CD4-positive, alpha-beta T cell treated with Interleukin-15 for 4 hours (primary cell): ENCODE measurements around the gene PCCB.
"Not testable (repeated sequence)": the region's sequence is repeated elsewhere in the genome, so short reads cannot be mapped to it uniquely, and the experiment has no call there.

ENCODE experiments used
- DNase-seq: peaks from one replicate; pipeline ENCODE4 v3.0.0-alpha.2; 2020; ENCODE audit warnings: low spot score

PCCB gene

GRCh38 chr3:136262559-136262958 is 12.4 kb downstream of the PCCB start:
- no peak for DNase-seq

GRCh38 chr3:136263251-136263650 is 13.1 kb downstream of the PCCB start:
- no peak for DNase-seq

GRCh38 chr3:136266468-136267125 is 16.5 kb downstream of the PCCB start:
- DNase-seq: not testable (repeated sequence)

GRCh38 chr3:136267235-136267634 is 17.1 kb downstream of the PCCB start:
- no peak for DNase-seq

GRCh38 chr3:136270179-136270578 is 20.0 kb downstream of the PCCB start:
- DNase-seq: no peak

- DNase-seq: not testable (repeated sequence)
Measured at GRCh38 chr3:136271626-136272025, 21.5 kb downstream of the PCCB start.

GRCh38 chr3:136276049-136276755 is 26.1 kb downstream of the PCCB start:
- DNase-seq: no peak

- no peak for DNase-seq
Measured at GRCh38 chr3:136277115-136277514, 27.0 kb downstream of the PCCB start.

- no peak for DNase-seq
Measured at GRCh38 chr3:136277634-136278033, 27.5 kb downstream of the PCCB start.

- no peak for DNase-seq
Measured at GRCh38 chr3:136279092-136279491, 29.0 kb downstream of the PCCB start.

GRCh38 chr3:136280961-136281360 is 30.8 kb downstream of the PCCB start:
- no peak for DNase-seq

GRCh38 chr3:136281966-136282520 is 31.9 kb downstream of the PCCB start:
- no peak for DNase-seq

GRCh38 chr3:136283627-136284026 is 33.5 kb downstream of the PCCB start:
- no peak for DNase-seq

GRCh38 chr3:136291302-136291701 is 41.2 kb downstream of the PCCB start:
- DNase-seq: no peak

- DNase-seq: no peak
Measured at GRCh38 chr3:136292500-136292899, 42.4 kb downstream of the PCCB start.

GRCh38 chr3:136293279-136293678 is 43.1 kb downstream of the PCCB start:
- no peak for DNase-seq

GRCh38 chr3:136294176-136294575 is 44.0 kb downstream of the PCCB start:
- DNase-seq: no peak

GRCh38 chr3:136296960-136297359 is 46.8 kb downstream of the PCCB start:
- DNase-seq: no peak

GRCh38 chr3:136297826-136298225 is 47.7 kb downstream of the PCCB start:
- no peak for DNase-seq

GRCh38 chr3:136300444-136300843 is 50.3 kb downstream of the PCCB start:
- DNase-seq: no peak

- no peak for DNase-seq
Measured at GRCh38 chr3:136305879-136306278, 55.7 kb downstream of the PCCB start.

- no peak for DNase-seq
Measured at GRCh38 chr3:136311261-136311660, 61.1 kb downstream of the PCCB start.

- no peak for DNase-seq
Measured at GRCh38 chr3:136311968-136312367, 61.8 kb downstream of the PCCB start.

- no peak for DNase-seq
Measured at GRCh38 chr3:136326316-136326715, 76.2 kb downstream of the PCCB start.
